ENCODE results near the gene LAMC2.
A peak's percentile ranks its signal among the peaks of the same experiment; 100 is the strongest.
"Not testable (repeated sequence)": the region's sequence is repeated elsewhere in the genome, so short reads cannot be mapped to it uniquely, and the experiment has no call there.

Gene LAMC2

DNA sequence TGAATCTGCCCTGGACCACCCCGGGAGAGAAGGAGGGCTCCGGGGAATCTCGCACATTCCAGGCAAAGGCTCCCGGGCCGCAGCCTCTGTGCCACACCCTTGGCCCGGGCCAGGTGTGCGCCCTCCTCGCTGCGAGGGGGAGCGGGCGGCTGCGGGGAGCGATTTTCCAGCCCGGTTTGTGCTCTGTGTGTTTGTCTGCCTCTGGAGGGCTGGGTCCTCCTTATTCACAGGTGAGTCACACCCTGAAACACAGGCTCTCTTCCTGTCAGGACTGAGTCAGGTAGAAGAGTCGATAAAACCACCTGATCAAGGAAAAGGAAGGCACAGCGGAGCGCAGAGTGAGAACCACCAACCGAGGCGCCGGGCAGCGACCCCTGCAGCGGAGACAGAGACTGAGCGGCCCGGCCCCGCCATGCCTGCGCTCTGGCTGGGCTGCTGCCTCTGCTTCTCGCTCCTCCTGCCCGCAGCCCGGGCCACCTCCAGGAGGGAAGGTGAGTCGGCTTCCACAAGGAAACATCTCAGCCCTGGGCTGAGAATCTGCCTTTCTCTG lies at the start of gene LAMC2:
LAMC2 (plus strand) TSS at position 324 of the 550 bp plus-strand sequence; CDS start at position 413, 89 bp downstream.
- no peak for DNase-seq (ENCODE audit: low read depth)

DNA sequence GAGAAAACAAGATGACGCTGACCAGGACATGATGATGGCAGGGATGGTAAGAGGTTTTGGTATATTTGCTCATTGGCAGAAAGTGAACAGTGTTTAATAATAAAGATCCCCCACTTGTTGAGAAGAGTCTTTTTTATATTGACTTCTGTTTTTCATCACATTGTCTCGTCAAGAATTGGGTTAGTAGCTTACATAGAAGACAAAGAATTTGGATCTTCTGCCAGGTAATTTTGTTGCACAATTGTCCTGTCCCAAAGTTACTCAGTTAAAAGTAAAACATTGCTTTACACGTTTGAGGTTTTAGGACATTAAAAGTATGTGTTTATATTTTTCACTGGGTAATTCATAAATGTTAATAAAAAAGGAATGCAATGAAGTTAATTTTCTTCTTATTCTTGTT lies 48.3 kb upstream of the LAMC2 start:
- no peak for DNase-seq (ENCODE audit: low read depth)

DNA sequence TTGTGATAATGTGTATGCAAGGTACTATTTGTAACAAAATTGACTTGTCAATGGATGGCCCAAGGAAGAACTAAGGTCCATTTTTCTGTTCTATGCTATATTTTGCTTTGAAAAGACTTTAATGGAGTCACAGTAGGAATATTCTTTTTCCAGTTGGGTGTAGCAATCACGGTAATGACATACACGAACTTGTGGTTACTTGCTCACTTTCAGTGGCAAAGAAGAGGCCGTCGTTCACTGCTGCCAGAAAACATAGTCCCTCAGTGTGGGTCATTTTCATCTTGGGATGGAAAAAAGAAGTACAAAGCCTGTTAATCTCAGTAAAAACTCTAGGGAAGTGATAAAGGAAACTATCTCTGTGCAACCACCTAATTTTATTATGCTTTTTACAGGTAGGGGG lies 47.8 kb upstream of the LAMC2 start:
- DNase-seq (ENCODE audit: low read depth) = no peak

DNA sequence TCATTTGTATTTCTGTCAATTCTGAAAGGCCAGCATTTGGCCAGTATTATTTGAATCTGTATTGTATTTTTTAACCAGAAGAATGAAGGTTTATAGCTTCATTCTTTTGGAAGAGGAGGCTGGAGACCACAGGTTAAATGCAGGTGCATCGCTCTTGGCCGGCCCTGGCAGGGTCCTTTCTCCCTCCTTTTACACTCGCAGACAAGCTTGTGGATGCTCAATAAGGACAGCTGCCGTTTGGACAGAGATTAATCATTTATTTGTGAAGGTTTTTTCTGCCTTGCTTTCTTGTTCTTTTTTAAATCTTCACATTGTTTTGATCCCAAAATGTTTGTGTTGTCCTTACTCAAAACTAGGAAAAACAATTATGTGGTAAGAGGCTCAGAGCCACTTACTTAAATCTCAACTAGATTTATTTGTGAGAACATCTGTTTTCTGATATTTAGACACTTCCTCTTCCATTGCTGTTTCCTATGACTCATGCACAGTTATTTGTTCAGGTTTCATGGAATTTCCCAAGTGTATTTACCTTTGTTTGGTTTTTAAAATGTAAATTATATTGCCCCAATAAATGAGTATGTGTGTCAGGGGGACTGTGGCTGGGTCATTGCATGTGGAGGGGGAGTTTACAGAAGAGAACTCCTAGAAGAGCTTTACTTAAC lies 46.7 kb upstream of the LAMC2 start:
- peak; percentile 30 for DNase-seq (ENCODE audit: low read depth)

DNA sequence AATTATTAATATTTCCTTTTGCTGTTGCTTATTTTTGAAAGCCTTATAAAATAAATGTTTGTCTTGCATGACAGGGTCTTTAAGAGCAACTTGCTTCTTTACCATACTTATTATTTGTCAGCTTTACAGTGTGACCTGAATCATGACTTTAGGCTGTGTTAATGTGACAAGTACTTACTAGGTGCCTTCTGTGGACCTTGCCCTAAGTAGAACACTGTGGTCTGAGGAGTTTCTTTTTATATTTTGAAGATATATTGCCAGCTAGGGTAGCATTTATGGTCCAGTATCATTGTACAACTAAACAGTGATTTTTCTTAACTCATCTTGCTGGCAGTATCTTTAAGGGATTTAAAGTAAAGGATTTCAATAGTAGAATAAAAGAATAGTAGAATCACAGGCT lies 45.4 kb upstream of the LAMC2 start:
- DNase-seq (ENCODE audit: low read depth) = no peak

DNA sequence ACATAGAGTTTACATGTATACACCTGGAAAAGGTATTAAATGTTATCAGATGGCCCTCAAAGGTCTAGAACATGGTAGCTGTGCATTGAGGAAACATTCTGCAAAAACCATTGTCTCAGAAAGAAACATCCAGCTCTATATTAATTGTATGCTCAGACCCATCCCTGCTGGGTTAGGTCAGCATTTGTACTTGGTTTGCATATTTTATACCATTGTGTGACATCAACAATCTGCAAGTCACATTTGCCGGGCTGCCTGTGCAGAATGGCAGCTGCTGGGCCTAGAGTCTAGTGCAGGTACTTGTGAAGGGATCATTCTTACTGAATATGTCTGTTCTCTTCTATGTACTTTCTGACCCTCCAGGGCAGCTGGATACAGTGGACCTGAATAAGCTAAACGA lies 43.9 kb upstream of the LAMC2 start:
- DNase-seq (ENCODE audit: low read depth) = no peak

DNA sequence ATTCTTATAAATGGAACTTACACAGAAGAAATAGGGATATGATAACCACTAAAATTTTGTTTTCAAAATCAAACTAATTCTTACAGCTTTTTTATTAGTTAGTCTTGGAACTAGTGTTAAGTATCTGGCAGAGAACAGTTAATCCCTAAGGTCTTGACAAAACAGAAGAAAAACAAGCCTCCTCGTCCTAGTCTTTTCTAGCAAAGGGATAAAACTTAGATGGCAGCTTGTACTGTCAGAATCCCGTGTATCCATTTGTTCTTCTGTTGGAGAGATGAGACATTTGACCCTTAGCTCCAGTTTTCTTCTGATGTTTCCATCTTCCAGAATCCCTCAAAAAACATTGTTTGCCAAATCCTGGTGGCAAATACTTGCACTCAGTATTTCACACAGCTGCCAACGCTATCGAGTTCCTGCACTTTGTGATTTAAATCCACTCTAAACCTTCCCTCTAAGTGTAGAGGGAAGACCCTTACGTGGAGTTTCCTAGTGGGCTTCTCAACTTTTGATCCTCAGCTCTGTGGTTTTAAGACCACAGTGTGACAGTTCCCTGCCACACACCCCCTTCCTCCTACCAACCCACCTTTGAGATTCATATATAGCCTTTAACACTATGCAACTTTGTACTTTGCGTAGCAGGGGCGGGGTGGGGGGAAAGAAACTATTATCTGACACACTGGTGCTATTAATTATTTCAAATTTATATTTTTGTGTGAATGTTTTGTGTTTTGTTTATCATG lies 42.3 kb upstream of the LAMC2 start:
- DNase-seq (ENCODE audit: low read depth) = no peak

DNA sequence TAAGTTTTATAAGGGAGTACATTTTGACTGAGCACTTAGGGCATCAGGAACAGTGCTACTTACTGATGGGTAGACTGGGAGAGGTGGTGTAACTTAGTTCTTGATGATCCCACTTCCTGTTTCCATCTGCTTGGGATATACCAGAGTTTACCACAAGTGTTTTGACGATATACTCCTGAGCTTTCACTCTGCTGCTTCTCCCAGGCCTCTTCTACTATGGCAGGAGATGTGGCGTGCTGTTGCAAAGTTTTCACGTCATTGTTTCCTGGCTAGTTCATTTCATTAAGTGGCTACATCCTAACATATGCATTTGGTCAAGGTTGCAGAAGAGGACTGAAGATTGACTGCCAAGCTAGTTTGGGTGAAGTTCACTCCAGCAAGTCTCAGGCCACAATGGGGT lies 41.3 kb upstream of the LAMC2 start:
- no peak for DNase-seq (ENCODE audit: low read depth)

DNA sequence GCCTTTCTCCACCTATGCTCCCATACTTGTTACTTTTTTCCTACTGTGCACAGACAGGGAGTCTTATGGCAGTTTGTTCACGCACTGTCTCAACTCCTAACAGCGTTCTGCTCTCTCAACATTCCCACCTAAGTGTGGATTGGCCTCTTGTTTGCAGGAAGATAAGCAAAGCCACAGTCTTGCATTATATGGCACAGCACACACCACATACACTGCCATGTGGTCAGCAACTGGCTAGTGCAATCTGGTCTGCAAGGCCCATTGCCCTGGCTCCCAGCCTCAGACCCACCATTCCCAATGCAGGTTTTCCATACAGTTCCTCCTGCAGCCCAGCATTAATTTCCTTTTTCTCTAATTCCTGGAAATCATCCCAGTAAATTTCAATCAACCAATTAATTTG lies 38.3 kb upstream of the LAMC2 start:
- no peak for DNase-seq (ENCODE audit: low read depth)

DNA sequence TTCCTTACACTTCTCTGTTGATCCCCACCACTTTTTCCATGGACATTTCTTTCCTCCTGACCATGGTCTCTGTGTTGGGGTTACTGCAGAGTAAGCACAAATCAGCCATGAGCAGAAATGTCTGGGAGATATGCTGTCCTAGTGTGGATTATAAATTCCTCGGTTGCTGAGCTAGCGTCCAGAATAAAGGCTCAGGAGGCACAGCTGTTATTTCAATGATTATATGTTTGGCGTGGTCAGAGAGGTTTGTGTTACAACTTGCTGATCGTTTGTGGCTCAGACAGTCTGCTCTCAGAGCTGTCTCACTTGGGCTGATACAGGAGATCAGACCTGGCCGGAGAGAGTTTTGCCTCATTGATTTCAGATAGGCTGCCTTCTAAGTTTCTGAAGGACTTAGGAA lies 37.5 kb upstream of the LAMC2 start:
- no peak for DNase-seq (ENCODE audit: low read depth)

DNA sequence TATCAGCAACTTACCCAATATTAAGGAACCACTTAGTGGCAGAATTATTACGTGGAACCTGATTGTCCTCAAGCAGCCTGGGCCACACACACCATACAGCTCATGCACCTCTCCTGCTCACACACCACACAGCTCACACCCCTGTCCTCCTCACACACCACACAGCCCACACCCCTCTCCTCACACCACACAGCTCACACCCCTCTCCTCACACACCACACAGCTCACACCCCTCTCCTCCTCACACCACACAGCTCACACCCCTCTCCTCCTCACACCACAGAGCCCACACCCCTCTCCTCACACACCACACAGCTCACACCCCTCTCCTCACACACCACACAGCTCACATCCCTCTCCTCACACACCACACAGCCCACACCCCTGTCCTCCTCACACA lies 36.8 kb upstream of the LAMC2 start:
- DNase-seq (ENCODE audit: low read depth) = no peak

DNA sequence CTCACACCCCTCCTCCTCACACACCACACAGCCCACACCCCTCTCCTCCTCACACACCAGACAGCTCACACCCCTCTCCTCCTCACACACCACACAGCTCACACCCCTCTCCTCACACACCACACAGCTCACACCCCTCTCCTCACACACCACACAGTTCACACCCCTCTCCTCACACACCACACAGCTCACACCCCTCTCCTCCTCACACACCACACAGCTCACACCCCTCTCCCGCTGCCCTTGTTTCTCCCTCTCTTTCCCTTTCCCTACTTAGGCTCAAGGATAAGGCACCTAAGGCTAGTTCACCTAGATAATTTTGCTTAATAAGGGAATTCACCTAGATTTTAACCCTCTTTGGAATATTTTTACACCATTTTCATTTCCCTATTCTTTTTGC lies 36.0 kb upstream of the LAMC2 start:
- DNase-seq (ENCODE audit: low read depth) = not testable (repeated sequence)

DNA sequence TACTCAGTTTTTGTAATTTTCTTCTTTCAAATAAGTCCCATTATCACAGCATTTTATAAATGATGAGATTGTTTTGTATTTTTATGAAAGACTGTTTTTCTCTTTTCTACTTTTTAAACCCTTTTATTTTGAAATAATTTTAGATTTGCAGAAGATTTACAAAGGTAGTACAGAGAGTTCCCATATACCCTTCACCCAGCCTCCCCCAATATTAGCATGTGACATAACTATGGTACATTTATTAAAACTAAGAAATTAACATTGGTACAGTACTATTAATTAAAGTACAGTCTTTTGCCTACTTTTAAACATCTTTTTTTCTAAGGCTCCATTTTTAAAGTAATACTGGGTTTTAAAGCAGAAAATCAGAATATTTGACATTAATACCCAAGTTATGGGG lies 35.6 kb upstream of the LAMC2 start:
- DNase-seq (ENCODE audit: low read depth) = no peak

DNA sequence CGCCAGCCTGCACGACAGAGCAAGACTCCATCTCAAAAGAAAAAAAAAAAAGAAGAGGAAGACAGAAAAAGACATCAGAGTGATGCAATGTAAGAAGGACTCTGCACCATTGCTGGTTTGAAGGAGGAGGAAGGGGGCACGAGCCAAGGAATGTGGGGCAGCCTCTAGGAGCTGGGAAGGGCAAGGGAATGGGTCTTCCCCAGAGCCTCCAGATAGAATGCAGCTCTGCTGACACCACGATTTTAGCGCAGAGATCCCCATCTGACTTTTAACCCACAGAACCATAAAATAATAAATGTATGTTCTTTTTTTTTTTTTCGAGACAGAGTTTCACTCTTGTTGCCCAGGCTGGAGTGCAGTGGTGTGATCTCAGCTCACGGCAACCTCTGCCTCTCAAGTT lies 33.9 kb upstream of the LAMC2 start:
- DNase-seq (ENCODE audit: low read depth) = no peak

DNA sequence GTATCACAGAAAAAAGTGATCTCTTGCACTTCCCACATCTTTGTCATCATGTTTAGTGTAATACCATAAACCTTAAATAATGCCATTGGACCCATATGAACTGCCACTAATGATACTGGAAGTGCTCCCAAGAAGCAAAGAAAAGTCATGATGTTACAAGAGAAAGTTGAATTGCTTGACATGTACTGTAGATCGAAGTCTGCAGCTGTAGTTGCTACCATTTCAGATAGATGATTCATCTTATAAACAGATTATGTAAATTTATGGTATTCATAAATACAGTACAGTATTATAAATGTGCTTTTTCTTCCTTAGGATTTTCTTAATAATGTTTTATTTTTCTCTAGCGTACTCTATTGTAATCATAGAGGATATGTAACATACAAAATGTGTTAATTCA lies 30.1 kb upstream of the LAMC2 start:
- no peak for DNase-seq (ENCODE audit: low read depth)

DNA sequence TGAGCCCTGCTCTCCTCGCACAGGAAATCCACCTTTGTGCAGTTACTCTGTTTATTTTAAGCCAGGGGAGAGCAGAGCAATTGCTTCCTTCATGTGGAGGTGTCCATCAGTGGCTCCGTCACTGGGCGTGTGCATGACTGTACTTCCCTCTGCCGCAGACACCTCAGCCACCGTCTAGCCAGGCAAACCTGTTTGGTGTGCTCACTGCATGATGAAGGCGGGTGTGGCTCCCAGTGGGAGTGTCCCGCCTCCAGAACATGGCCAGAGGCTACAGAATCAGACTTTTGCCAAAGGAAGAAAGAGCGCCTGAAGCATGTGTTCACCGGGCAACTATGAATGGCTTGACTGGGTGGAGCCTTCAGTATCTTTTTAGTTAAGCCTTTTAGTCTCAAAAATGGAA lies 26.1 kb upstream of the LAMC2 start:
- DNase-seq (ENCODE audit: low read depth) = no peak

DNA sequence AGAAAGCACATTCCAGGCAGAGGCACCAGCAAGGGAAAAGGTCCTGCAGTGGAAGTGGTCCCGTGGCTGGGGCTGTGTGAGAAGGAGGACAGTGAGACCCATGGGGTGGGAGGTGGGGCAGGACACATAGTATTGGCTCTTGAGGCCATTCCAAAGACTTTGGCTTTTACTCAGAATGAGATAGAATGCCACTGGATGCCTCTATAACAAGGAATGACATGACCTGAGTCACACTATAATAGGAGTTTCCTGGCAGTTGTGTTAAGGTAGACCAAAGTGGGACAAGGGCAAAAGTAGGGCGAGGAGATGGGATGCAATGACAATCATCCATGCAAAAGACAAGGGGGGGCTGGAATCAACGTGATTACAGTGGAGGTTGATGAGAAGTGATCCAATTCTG lies 24.7 kb upstream of the LAMC2 start:
- no peak for DNase-seq (ENCODE audit: low read depth)

DNA sequence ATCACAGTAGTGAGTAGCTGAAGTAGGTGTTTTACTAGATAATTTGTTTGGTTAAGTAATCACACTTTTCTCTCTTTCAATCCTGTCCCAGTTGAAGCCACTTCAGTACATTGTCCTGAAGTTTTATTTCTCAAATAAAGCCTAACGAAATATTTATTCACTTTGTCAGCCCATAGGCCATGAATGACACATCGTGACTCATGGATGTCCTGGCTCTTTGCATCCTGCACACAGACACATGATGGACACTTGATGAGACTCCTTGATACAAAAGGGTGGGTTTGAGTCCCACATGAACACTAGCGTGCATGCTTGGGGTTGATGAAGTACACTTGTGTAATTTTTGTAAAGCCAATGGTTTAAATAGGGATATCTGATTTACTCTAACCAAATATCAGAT lies 22.7 kb upstream of the LAMC2 start:
- peak; percentile 90 for DNase-seq (ENCODE audit: low read depth)

DNA sequence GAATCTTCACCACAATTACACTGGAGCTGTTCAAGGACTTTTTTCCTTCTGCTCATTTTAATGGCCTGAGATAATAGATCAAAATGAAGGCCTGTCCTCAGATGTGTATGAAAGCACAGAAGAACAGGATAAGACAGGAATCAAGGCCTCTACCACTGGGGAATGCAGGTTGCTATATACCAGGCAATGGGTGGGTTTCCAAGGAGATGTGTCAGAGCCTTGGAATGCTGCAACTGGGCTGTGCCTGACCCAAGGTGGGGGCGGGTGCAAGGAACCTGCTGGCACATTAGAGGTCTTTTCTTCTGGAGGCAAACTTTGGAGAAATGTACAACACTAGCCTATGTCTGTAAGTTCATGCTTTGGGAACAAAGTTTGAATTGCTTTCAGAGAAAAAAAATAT lies 21.7 kb upstream of the LAMC2 start:
- DNase-seq (ENCODE audit: low read depth) = peak; percentile 63

DNA sequence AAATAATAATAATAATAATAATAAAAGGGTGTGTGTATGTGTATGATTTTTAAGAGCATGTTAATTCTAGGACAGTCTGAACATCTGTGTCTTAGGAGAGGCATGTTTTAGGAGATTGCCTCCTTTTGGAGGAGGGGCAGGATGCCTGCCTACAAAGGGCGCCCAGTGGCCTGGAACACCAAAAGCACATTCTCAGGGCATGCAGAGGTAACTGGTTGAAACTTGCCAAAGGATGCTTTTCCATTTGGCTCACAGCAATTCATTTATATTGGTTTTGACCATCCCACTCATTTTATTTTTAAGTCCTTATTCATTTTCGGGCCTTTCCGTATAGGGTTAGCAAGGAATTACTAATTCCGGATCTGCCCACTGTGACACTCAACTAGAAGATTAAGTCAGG lies 21.1 kb upstream of the LAMC2 start:
- DNase-seq (ENCODE audit: low read depth) = no peak

DNA sequence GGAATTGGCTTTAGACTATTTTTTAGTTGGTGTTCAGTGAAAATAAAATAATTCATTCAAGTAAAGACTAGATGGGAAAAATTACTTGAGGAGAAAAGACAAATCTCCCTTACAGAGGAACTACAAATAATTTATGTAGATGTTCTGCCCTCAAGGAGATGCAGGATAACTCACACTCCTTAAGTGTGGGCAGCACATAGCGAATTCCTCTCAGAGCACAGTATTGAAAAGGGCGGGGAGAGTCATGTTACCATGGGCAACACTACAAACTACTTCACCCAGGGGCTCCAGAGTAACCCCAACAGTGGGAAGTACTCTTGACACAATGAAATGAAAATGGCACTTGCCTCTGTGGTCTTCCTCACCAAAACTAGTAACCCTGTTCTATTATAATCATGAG lies 20.6 kb upstream of the LAMC2 start:
- DNase-seq (ENCODE audit: low read depth) = no peak

DNA sequence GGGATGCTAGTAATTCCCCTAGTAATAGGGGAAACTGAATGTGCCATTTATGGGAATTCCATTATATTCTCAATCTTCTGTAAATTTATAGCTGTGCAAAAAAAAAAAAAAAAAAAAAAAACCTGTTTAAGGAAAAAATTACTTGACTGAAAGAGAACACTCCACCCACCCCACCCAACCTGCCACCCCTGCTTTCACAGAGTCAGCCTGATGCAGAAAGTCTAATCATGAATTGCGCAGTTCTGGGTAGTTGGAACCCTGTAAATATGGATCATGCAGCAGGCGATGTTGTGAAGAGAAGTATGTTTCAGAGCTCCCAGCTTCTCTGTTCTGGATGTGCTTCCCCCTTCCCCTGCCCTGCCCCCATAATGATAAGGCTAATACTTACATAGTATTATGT lies 19.6 kb upstream of the LAMC2 start:
- no peak for DNase-seq (ENCODE audit: low read depth)

DNA sequence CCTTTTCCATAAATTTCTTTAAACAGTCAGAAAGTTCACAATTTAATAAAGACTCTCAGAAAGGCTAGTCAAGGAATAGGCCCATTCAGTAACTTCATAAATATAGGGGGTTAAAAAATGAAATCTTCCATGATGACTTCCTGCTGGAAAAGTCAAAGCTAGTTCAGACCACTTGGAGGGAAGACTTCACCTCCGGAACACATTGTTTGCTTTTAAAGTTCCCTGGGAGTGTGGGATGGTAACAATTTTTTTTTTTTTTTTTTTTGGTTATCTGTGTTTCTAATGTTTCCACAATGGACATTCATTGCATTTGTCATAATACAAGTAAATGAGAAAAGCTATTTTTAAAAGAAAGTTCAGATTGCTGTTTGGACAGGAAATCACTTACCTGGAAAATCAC lies 18.4 kb upstream of the LAMC2 start:
- DNase-seq (ENCODE audit: low read depth) = no peak

DNA sequence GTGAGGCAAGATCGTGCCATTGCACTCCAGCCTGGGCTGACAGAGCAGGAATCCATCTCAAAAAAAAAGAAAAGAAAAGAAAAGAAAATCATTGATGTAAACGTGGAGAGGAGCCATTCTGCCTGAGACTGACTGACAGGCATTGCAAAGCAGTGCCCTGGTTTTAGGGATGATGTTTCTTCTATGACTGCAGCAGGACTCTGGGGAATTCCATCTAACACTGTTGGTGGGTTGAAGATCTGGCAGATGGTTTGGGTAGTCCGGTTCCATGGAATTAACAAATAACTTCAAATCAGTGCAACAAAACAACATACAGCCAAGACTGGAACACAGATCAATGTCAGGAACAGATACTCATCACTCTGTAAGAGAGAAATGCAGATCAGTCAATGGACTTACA lies 17.8 kb upstream of the LAMC2 start:
- no peak for DNase-seq (ENCODE audit: low read depth)

Measured in HS-5 (cell line).